Measurements from ENCODE around the gene PSMD4.

- TF ChIP-seq CTCF (IDR thresholded peaks at IDR 0.05; ENCODE audit: control extremely low read depth in 1 of 3, insufficient read depth in 1 of 3, low read depth in 1 of 3, low read length in 3 of 3): no peak
- TF ChIP-seq MAX (IDR thresholded peaks at IDR 0.05): no peak
These were observed 40.4 kb downstream of the PSMD4 start for GRCh38 chr1:151294742-151295462.

Measured in H1 (cell line).